Neural cell (in vitro differentiated cells): Measurements from ENCODE around the gene GDF11.

Experiments
- CTCF ChIP-seq: fragments of 450-650 bp; IDR thresholded peaks from 2 replicates; pipeline ENCODE4 v1.5.1; 2014; ENCODE audit warnings: antibody characterized with exemption, mild to moderate bottlenecking, moderate library complexity; ENCODE audit not compliant: poor library complexity, severe bottlenecking
- EP300 ChIP-seq: fragments of 450-650 bp; conservative IDR thresholded peaks from 2 replicates; pipeline ENCODE4 v1.6.1; 2014; ENCODE audit warnings: antibody characterized with exemption, mild to moderate bottlenecking, moderate library complexity; ENCODE audit not compliant: poor library complexity, severe bottlenecking
- EZH2 ChIP-seq: fragments of 200-600, 300-800 bp; shearing (Covaris generic), sonication (generic); IDR thresholded peaks from 2 replicates; pipeline ENCODE4 v1.6.1; 2014; ENCODE audit warnings: antibody characterized with exemption, low read length, borderline replicate concordance, mild to moderate bottlenecking; ENCODE audit not compliant: insufficient read depth, poor library complexity, severe bottlenecking
- MXI1 ChIP-seq: fragments of 450-650 bp; conservative IDR thresholded peaks from 2 replicates; pipeline ENCODE4 v1.6.1; 2014; ENCODE audit warnings: antibody characterized with exemption, mild to moderate bottlenecking; ENCODE audit not compliant: poor library complexity, severe bottlenecking
- RAD21 ChIP-seq: fragments of 450-650 bp; conservative IDR thresholded peaks from 2 replicates; pipeline ENCODE4 v1.6.1; 2014; ENCODE audit warnings: antibody characterized with exemption, mild to moderate bottlenecking, moderate library complexity
- REST ChIP-seq: IDR thresholded peaks from 2 replicates; pipeline ENCODE4 v1.6.1; 2012; ENCODE audit warnings: borderline replicate concordance
- TAF1 ChIP-seq: IDR thresholded peaks from 2 replicates; pipeline ENCODE4 v1.6.1; 2012; ENCODE audit warnings: low read depth

- TF ChIP-seq CTCF: no peak
- TF ChIP-seq REST: no peak
- TF ChIP-seq EP300: no peak
- TF ChIP-seq RAD21: no peak
- no peak for TF ChIP-seq MXI1
- TF ChIP-seq EZH2: no peak
- TF ChIP-seq TAF1: no peak
Observed at GRCh38 chr12:55777856-55778255, 34.9 kb downstream of the GDF11 start.
